Caco-2 (cell line): Measurements from ENCODE around the gene CMBL. TPM values are rescaled to one million over a fixed set of nuclear protein-coding genes. Genes with fewer than 3 reads are reported as not detected.

Experiments
- BruUV-seq: library from RNA; stranded (reverse); fragments of 400-500 nt; replicated peaks from 2 replicates; lab custom pipeline; 2021; lab: Mats Ljungman, UMichigan
- CTCF ChIA-PET: fragments of 300-600 bp; sonication (Branson Sonifier 250); formaldehyde crosslinking; loops from one replicate; lab custom pipeline; 2022; ENCODE audit warnings: antibody characterized with exemption; lab: Charles Lee
- POLR2A ChIA-PET: fragments of 300-600 bp; sonication (Branson Sonifier 250); formaldehyde crosslinking; loops from one replicate; lab custom pipeline; 2022; ENCODE audit warnings: antibody characterized with exemption; lab: Charles Lee
- DNase-seq, 2 experiments: peaks; one replicate each; pipeline versions ENCODE4 v3.0.0 to v3.0.0-alpha.2; 2020 to 2022
- H3K27me3 ChIP-seq: replicated peaks from 2 replicates; pipeline ENCODE4 v1.6.0; 2011; ENCODE audit warnings: low read length; ENCODE audit not compliant: control insufficient read depth, insufficient read depth
- H3K36me3 ChIP-seq: 2 replicates; pipeline ENCODE4 v1.5.1; 2011; ENCODE audit warnings: low read length; ENCODE audit not compliant: control insufficient read depth, insufficient read depth
- H3K4me1 ChIP-seq: fragments of 250-450 bp; sonication (Bioruptor Pico); 2 replicates; pipeline ENCODE4 v1.5.1; 2020; ENCODE audit warnings: mild to moderate bottlenecking
- H3K4me3 ChIP-seq: 2 replicates; pipeline ENCODE4 v1.5.1; 2011; ENCODE audit warnings: low read depth, mild to moderate bottlenecking, control low read depth, low read length
- H3K9me3 ChIP-seq: fragments of 250-450 bp; sonication (Bioruptor Pico); 2 replicates; pipeline ENCODE4 v1.5.1; 2020; ENCODE audit warnings: mild to moderate bottlenecking, moderate library complexity
- H3K27ac Mint-ChIP-seq: one replicate; pipeline ENCODE4 v1.8.0; 2022; ENCODE audit warnings: mixed read lengths; ENCODE audit not compliant: unreplicated experiment
- H3K27me3 Mint-ChIP-seq: one replicate; pipeline ENCODE4 v1.8.0; 2022; ENCODE audit warnings: mixed read lengths; ENCODE audit not compliant: insufficient read depth, unreplicated experiment
- H3K36me3 Mint-ChIP-seq: one replicate; pipeline ENCODE4 v1.8.0; 2022; ENCODE audit warnings: mild to moderate bottlenecking, mixed read lengths; ENCODE audit not compliant: insufficient read depth, unreplicated experiment
- H3K4me1 Mint-ChIP-seq: one replicate; pipeline ENCODE4 v1.8.0; 2022; ENCODE audit warnings: low read depth, mixed read lengths; ENCODE audit not compliant: unreplicated experiment
- H3K4me3 Mint-ChIP-seq: one replicate; pipeline ENCODE4 v1.8.0; 2022; ENCODE audit warnings: mild to moderate bottlenecking, moderate library complexity, mixed read lengths; ENCODE audit not compliant: unreplicated experiment
- H3K9me3 Mint-ChIP-seq: one replicate; pipeline ENCODE4 v1.8.0; 2022; ENCODE audit warnings: mixed read lengths; ENCODE audit not compliant: unreplicated experiment
- CTCF ChIP-seq, 2 experiments: fragments of 200-600 bp in 1 of 2; IDR thresholded peaks; 1 replicate in 1 of 2; 2 replicates in 1 of 2; pipeline versions ENCODE4 v1.5.1 to v1.8.0; 2011 to 2022; ENCODE audit warnings: antibody characterized with exemption in 1 of 2, control low read depth in 1 of 2, inconsistent platforms in 1 of 2, low read depth in 1 of 2, low read length in 1 of 2, mild to moderate bottlenecking in 1 of 2, moderate library complexity in 1 of 2; ENCODE audit not compliant: insufficient read depth in 1 of 2, severe bottlenecking in 1 of 2, unreplicated experiment in 1 of 2
- intact Hi-C: fragments of 100-400 bp; cut with micrococcal nuclease; formaldehyde crosslinking; loops from one replicate; pipeline ENCODE4 v1.10.0; 2022; ENCODE audit not compliant: unreplicated experiment
- total RNA-seq: library from RNA; stranded (reverse); gene quantifications from 2 replicates; pipeline ENCODE4 v1.2.3, GENCODE V29; 2022

CMBL gene
- total RNA-seq, 1 experiment from 2014 or later: 18.4 TPM

GRCh38 chr5:10337986-10338385, 30.3 kb upstream of the CMBL start:
- Histone ChIP-seq H3K27me3 (no peaks in the 10 kb centered on the region), H3K9me3 (no peaks in the 10 kb centered on the region), H3K36me3 (no peaks in the 10 kb centered on the region), H3K4me3 (no peak overlapping the region), H3K4me1 (no peaks in the 10 kb centered on the region)
- Mint-ChIP-seq H3K9me3 (no peaks in the 10 kb centered on the region), H3K4me3 (no peak overlapping the region), H3K4me1 (peaks cover 6% of the 10 kb centered on the region), H3K36me3 (no peaks in the 10 kb centered on the region), H3K27me3 (no peaks in the 10 kb centered on the region), H3K27ac (no peak overlapping the region)
- intact Hi-C loops: no loop called here
- no TSS peak for BruUV-seq
- DNase-seq: no peak
- CTCF ChIA-PET: no interaction called here
- no peak for TF ChIP-seq CTCF (IDR thresholded peaks at IDR 0.05; ENCODE audit: insufficient read depth in 1 of 2, low read depth in 1 of 2, low read length in 1 of 2, severe bottlenecking in 1 of 2, unreplicated experiment in 1 of 2)
- POLR2A ChIA-PET: no interaction called here

GRCh38 chr5:10337107-10337506, 29.4 kb upstream of the CMBL start:
- Histone ChIP-seq H3K27me3 (no peaks in the 10 kb centered on the region), H3K4me3 (no peak overlapping the region), H3K36me3 (no peaks in the 10 kb centered on the region), H3K9me3 (no peaks in the 10 kb centered on the region), H3K4me1 (no peaks in the 10 kb centered on the region)
- Mint-ChIP-seq H3K4me3 (no peak overlapping the region), H3K36me3 (no peaks in the 10 kb centered on the region), H3K27me3 (no peaks in the 10 kb centered on the region), H3K4me1 (peaks cover 6% of the 10 kb centered on the region), H3K9me3 (no peaks in the 10 kb centered on the region), H3K27ac (no peak overlapping the region)
- TF ChIP-seq CTCF (IDR thresholded peaks at IDR 0.05; ENCODE audit: insufficient read depth in 1 of 2, low read depth in 1 of 2, low read length in 1 of 2, severe bottlenecking in 1 of 2, unreplicated experiment in 1 of 2): no peak
- ChIA-PET POLR2A (no interaction called here), CTCF (no interaction called here)
- intact Hi-C loops: no loop called here
- no peak for DNase-seq
- BruUV-seq: no TSS peak

DNA sequence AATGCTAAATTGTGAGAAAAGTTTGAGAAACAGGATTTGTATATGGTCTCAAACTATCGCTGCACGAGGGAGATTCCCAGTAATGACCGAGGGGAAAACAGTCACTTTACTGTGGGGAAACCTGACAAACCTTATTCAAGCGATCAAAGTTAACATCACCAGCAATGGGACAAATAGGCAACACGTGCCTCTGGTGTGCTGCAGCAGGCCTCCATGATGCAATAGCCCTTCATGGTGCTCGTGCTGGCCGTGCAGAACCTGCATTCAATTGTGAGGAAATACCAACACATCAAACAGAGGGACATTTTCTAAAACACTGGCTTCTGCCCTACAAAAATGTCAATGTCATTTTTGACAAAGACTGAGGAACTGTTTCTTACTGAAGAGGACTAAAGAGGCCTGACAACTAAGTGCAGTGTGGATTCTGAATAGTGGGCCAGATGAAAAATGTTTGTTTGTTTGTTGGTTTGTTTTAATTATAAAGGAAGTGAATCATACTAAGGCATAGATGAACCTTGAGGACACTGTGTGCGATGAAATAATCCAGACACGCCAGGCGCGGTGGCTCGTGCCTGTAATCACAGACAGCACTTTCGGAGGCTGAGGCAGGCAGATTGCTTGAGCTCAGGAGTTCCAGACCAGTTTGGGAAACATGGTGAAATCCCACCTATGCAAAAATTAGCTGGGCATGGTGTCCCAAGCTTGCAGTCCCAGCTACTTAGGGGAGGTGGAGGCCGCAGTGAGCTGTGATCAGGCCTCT, 28.2 kb upstream of the CMBL start:
- DNase-seq: no peak
- Histone ChIP-seq H3K4me1 (no peaks in the 10 kb centered on the region), H3K27me3 (no peaks in the 10 kb centered on the region), H3K4me3 (no peak overlapping the region), H3K9me3 (no peaks in the 10 kb centered on the region), H3K36me3 (no peaks in the 10 kb centered on the region)
- intact Hi-C loops: loop anchor here (2.0 kb wide), 1 partner anchor 17 kb away; the partner anchor contains the start of gene MARCHF6
- no peaks in the 10 kb centered on the region for H3K27me3 Mint-ChIP-seq
- no peak overlapping the region for H3K4me3 Mint-ChIP-seq
- no peaks in the 10 kb centered on the region for H3K36me3 Mint-ChIP-seq
- ChIA-PET CTCF (no interaction called here), POLR2A (no interaction called here)
- H3K9me3 Mint-ChIP-seq: no peaks in the 10 kb centered on the region
- no peak overlapping the region for H3K27ac Mint-ChIP-seq
- H3K4me1 Mint-ChIP-seq: peaks cover 13% of the 10 kb centered on the region
- BruUV-seq: no TSS peak
- TF ChIP-seq CTCF (IDR thresholded peaks at IDR 0.05; ENCODE audit: insufficient read depth in 1 of 2, low read depth in 1 of 2, low read length in 1 of 2, severe bottlenecking in 1 of 2, unreplicated experiment in 1 of 2): no peak
